ENCODE measurements around the gene KIF4A. TPM values are rescaled to one million over a fixed set of nuclear protein-coding genes. Genes with fewer than 3 reads are reported as not detected.

Gene KIF4A
- total and polyA plus RNA-seq, 7 donors, result 0.04 to 0.15 (median 0.07) TPM; not detected in 2

GRCh38 chrX:70324326-70324725, 34.4 kb downstream of the KIF4A start:
- H3K27ac ChIP-seq, result no peak overlapping the region
- TF ChIP-seq CTCF (IDR thresholded peaks at IDR 0.05), result no peak
- no peak overlapping the region for H3K4me3 ChIP-seq
- 90 to 98% (median 96%) methylated on average over 2 of the region's 2 CpGs for WGBS, 3 donors
- H3K4me1 ChIP-seq, result no peaks in the 10 kb centered on the region
- no peaks in the 10 kb centered on the region for H3K36me3 ChIP-seq (ENCODE audit: insufficient read depth in 1 of 2, low read depth in 1 of 2)
- intact Hi-C loops (cut with DNase I), result no loop called here
- ATAC-seq (no peak), DNase-seq (no peak)
- H3K9me3 ChIP-seq, result no peaks in the 10 kb centered on the region
- H3K27me3 ChIP-seq (ENCODE audit: insufficient read depth in 3 of 3, low read length in 2 of 3), result peaks cover 0 to 13% (median 0%) of the 10 kb centered on the region in 3 donors

- H3K9me3 ChIP-seq, result no peaks in the 10 kb centered on the region
Observed at GRCh38 chrX:70331161-70331560, 41.3 kb downstream of the KIF4A start.

GRCh38 chrX:70332600-70332999, 42.7 kb downstream of the KIF4A start:
- intact Hi-C loops (cut with DNase I), result no loop called here
- H3K36me3 ChIP-seq (ENCODE audit: insufficient read depth in 1 of 2, low read depth in 1 of 2), result no peaks in the 10 kb centered on the region
- ATAC-seq, result no peak
- no peak overlapping the region for H3K4me3 ChIP-seq
- H3K27me3 ChIP-seq (ENCODE audit: insufficient read depth in 3 of 3, low read length in 2 of 3), result peaks cover 0 to 4% (median 0%) of the 10 kb centered on the region in 3 donors
- H3K9me3 ChIP-seq, result no peaks in the 10 kb centered on the region
- 80 to 100% (median 94%) methylated on average over 1 of the region's 1 CpG for WGBS, 3 donors
- no peak for DNase-seq
- no peaks in the 10 kb centered on the region for H3K4me1 ChIP-seq
- H3K27ac ChIP-seq, result no peak overlapping the region
- no peak for TF ChIP-seq CTCF (IDR thresholded peaks at IDR 0.05)

More at GRCh38 chrX:70331161-70331560, 41.3 kb downstream of the KIF4A start:
- 65 to 95% (median 94%) methylated on average over 1 of the region's 1 CpG for WGBS, 3 donors
- TF ChIP-seq CTCF (IDR thresholded peaks at IDR 0.05), result no peak
- Histone ChIP-seq H3K27me3 (ENCODE audit: insufficient read depth in 3 of 3, low read length in 2 of 3) (peaks cover 0 to 9% (median 0%) of the 10 kb centered on the region in 3 donors), H3K4me1 (no peaks in the 10 kb centered on the region), H3K4me3 (no peak overlapping the region), H3K27ac (no peak overlapping the region), H3K36me3 (ENCODE audit: insufficient read depth in 1 of 2, low read depth in 1 of 2) (no peaks in the 10 kb centered on the region)
- ATAC-seq, result no peak
- intact Hi-C loops (cut with DNase I), result no loop called here
- DNase-seq, result no peak

- intact Hi-C loops (cut with DNase I), result no loop called here
Observed at GRCh38 chrX:70336767-70337166, 46.9 kb downstream of the KIF4A start.

More at GRCh38 chrX:70336767-70337166, 46.9 kb downstream of the KIF4A start:
- Histone ChIP-seq H3K27ac (no peak overlapping the region), H3K9me3 (no peaks in the 10 kb centered on the region), H3K4me1 (no peaks in the 10 kb centered on the region), H3K4me3 (no peak overlapping the region), H3K27me3 (ENCODE audit: insufficient read depth in 3 of 3, low read length in 2 of 3) (peaks cover 0 to 6% (median 0%) of the 10 kb centered on the region in 3 donors), H3K36me3 (ENCODE audit: insufficient read depth in 1 of 2, low read depth in 1 of 2) (no peaks in the 10 kb centered on the region)
- ATAC-seq, result no peak
- no peak for TF ChIP-seq CTCF (IDR thresholded peaks at IDR 0.05)
- DNase-seq, result no peak

Data from psoas muscle (tissue), 8 donors.